CD4-positive, alpha-beta T cell (primary cell): ENCODE results near the gene KLC1. TPM values are rescaled to one million over a fixed set of nuclear protein-coding genes. Genes with fewer than 3 reads are reported as not detected.

ENCODE experiments used
- ATAC-seq: fragments of 200-7000 bp; cut with Tn5 transposase; one replicate; pipeline ENCODE4 v1.10.0; 2022; ENCODE audit warnings: mild to moderate bottlenecking; ENCODE audit not compliant: poor library complexity
- CTCF ChIA-PET: fragments of 350-600 bp; sonication (Branson Sonifier 250); formaldehyde crosslinking; loops from one replicate; lab custom pipeline; 2021; ENCODE audit warnings: antibody characterized with exemption, inconsistent platforms; lab: Charles Lee
- POLR2A ChIA-PET: fragments of 350-600 bp; sonication (Branson Sonifier 250); formaldehyde crosslinking; loops from one replicate; lab custom pipeline; 2021; ENCODE audit warnings: antibody characterized with exemption, inconsistent platforms; lab: Charles Lee
- DNase-seq, 14 experiments: peaks; one replicate each; pipeline ENCODE4 v3.0.0-alpha.2; 2013 to 2020; ENCODE audit warnings: mixed read lengths in 2 of 14
- H3K27ac ChIP-seq, 2 donors: one replicate each; pipeline versions ENCODE4 v1.5.1 to v1.7.0; 2013; ENCODE audit warnings: low read length in 2 of 2, low read depth in 1 of 2, mild to moderate bottlenecking in 1 of 2
- H3K27me3 ChIP-seq, 2 experiments: 1 replicate in 1 of 2; 2 replicates in 1 of 2; pipeline versions ENCODE4 v1.6.1 to v1.7.0; 2013; ENCODE audit warnings: low read length in 2 of 2, control low read depth in 1 of 2, mild to moderate bottlenecking in 1 of 2, moderate library complexity in 1 of 2; ENCODE audit not compliant: insufficient read depth in 2 of 2, control insufficient read depth in 1 of 2
- H3K36me3 ChIP-seq: one replicate; pipeline ENCODE4 v1.6.1; 2013; ENCODE audit warnings: low read length, control low read depth; ENCODE audit not compliant: insufficient read depth
- H3K4me1 ChIP-seq: one replicate; pipeline ENCODE4 v1.6.1; 2013; ENCODE audit warnings: low read length, control low read depth; ENCODE audit not compliant: insufficient read depth
- H3K4me3 ChIP-seq: one replicate; pipeline ENCODE4 v1.5.1; 2013; ENCODE audit warnings: mild to moderate bottlenecking, low read length, moderate library complexity
- H3K9me3 ChIP-seq, 2 experiments: 1 replicate in 1 of 2; 2 replicates in 1 of 2; pipeline versions ENCODE4 v1.6.1 to v1.7.0; 2013; ENCODE audit warnings: low read length in 2 of 2, mild to moderate bottlenecking in 2 of 2, control low read depth in 1 of 2, moderate library complexity in 1 of 2; ENCODE audit not compliant: control insufficient read depth in 1 of 2, insufficient read depth in 1 of 2
- H3K27ac Mint-ChIP-seq: one replicate; pipeline ENCODE4 v1.8.0; 2020; ENCODE audit warnings: mixed read lengths
- H3K27me3 Mint-ChIP-seq: one replicate; pipeline ENCODE4 v1.8.0; 2021; ENCODE audit warnings: mixed read lengths
- H3K36me3 Mint-ChIP-seq: one replicate; pipeline ENCODE4 v1.8.0; 2021; ENCODE audit warnings: low read depth, mixed read lengths
- H3K4me1 Mint-ChIP-seq: one replicate; pipeline ENCODE4 v1.8.0; 2021; ENCODE audit warnings: low read depth, mixed read lengths
- H3K4me3 Mint-ChIP-seq: one replicate; pipeline ENCODE4 v1.8.0; 2020; ENCODE audit warnings: mild to moderate bottlenecking, mixed read lengths
- H3K9me3 Mint-ChIP-seq: one replicate; pipeline ENCODE4 v1.8.0; 2020; ENCODE audit warnings: mixed read lengths
- CTCF ChIP-seq: fragments of 200-600 bp; IDR thresholded peaks from one replicate; pipeline ENCODE4 v1.8.0; 2022; ENCODE audit warnings: antibody characterized with exemption, mild to moderate bottlenecking
- intact Hi-C, 2 experiments: fragments of 100-400 bp; cut with DNase I in 1 of 2; cut with micrococcal nuclease in 1 of 2; formaldehyde crosslinking; loops; one replicate each; pipeline versions ENCODE4 v1.15.1 to v1.9.0; 2023 to 2025; cut with DNase I, micrococcal nuclease
- total RNA-seq, 174 experiments: library from RNA in 2 of 174; stranded (reverse) in 2 of 174; gene quantifications; one replicate each; pipeline ENCODE4 v1.2.3 and lab custom pipeline; 2021 to 2026

KLC1 gene
- total RNA-seq, 2 experiments from 2014 or later, result 111 to 119 TPM

- H3K36me3 Mint-ChIP-seq, result peaks cover 42% of the 10 kb centered on the region
- no peak overlapping the region for H3K4me3 ChIP-seq
- ChIA-PET POLR2A (interaction anchor here (1.1 kb wide), 1 partner anchor 13 kb away, joined by 3 read pairs; the partner anchor contains the start of genes XRCC3 and ZFYVE21), CTCF (no interaction called here)
- peak in 1 of 14 experiments; percentile 14 for DNase-seq
- no peaks in the 10 kb centered on the region for H3K9me3 Mint-ChIP-seq
- no peak for ATAC-seq
- no peaks in the 10 kb centered on the region for H3K27me3 Mint-ChIP-seq
- H3K4me3 Mint-ChIP-seq, result no peak overlapping the region
- H3K9me3 ChIP-seq, result no peaks in the 10 kb centered on the region
- H3K27me3 ChIP-seq, result no peaks in the 10 kb centered on the region
- peaks cover 44% of the 10 kb centered on the region for H3K36me3 ChIP-seq
- H3K27ac Mint-ChIP-seq, result no peak overlapping the region
- TF ChIP-seq CTCF, result no peak
- no peak overlapping the region for H3K27ac ChIP-seq
- H3K4me1 Mint-ChIP-seq, result no peaks in the 10 kb centered on the region
- peaks cover 7% of the 10 kb centered on the region for H3K4me1 ChIP-seq
- intact Hi-C loops, result no loop called here
These were observed 73.8 kb downstream of the KLC1 start for GRCh38 chr14:103702497-103703432.

GRCh38 chr14:103703433-103704385, 74.7 kb downstream of the KLC1 start:
- Mint-ChIP-seq H3K4me3 (no peak overlapping the region), H3K9me3 (no peaks in the 10 kb centered on the region), H3K27me3 (no peaks in the 10 kb centered on the region), H3K27ac (no peak overlapping the region), H3K4me1 (no peaks in the 10 kb centered on the region), H3K36me3 (peaks cover 39% of the 10 kb centered on the region)
- Histone ChIP-seq H3K4me3 (no peak overlapping the region), H3K36me3 (peaks cover 36% of the 10 kb centered on the region), H3K4me1 (peaks cover 2% of the 10 kb centered on the region), H3K27me3 (no peaks in the 10 kb centered on the region), H3K27ac (no peak overlapping the region), H3K9me3 (no peaks in the 10 kb centered on the region)
- CTCF ChIA-PET, result no interaction called here
- DNase-seq (no peak), ATAC-seq (no peak)
- no peak for TF ChIP-seq CTCF
- intact Hi-C loops, result no loop called here
- POLR2A ChIA-PET, result interaction anchor here (1.4 kb wide), 1 partner anchor 12 kb away, joined by 3 read pairs; the partner anchor contains the start of genes XRCC3 and ZFYVE21

GRCh38 chr14:103704708-103705107, 75.7 kb downstream of the KLC1 start:
- H3K4me1 Mint-ChIP-seq, result no peaks in the 10 kb centered on the region
- peaks cover 31% of the 10 kb centered on the region for H3K36me3 ChIP-seq
- ATAC-seq (no peak), DNase-seq (no peak)
- H3K27me3 Mint-ChIP-seq, result no peaks in the 10 kb centered on the region
- H3K4me3 Mint-ChIP-seq, result no peak overlapping the region
- H3K9me3 ChIP-seq, result no peaks in the 10 kb centered on the region
- intact Hi-C loops, result no loop called here
- H3K27me3 ChIP-seq, result no peaks in the 10 kb centered on the region
- no peak overlapping the region for H3K4me3 ChIP-seq
- peaks cover 2% of the 10 kb centered on the region for H3K4me1 ChIP-seq
- no peak overlapping the region for H3K27ac ChIP-seq
- H3K36me3 Mint-ChIP-seq, result peaks cover 36% of the 10 kb centered on the region
- H3K27ac Mint-ChIP-seq, result no peak overlapping the region
- H3K9me3 Mint-ChIP-seq, result no peaks in the 10 kb centered on the region
- TF ChIP-seq CTCF, result no peak
- CTCF ChIA-PET, result interaction anchor here (0.6 kb wide), 1 partner anchor 17 kb away, joined by 4 read pairs; no protein-coding TSS in a partner anchor
- POLR2A ChIA-PET, result interaction anchor here (1.4 kb wide), 1 partner anchor 11 kb away, joined by 3 read pairs; the partner anchor contains the start of genes XRCC3 and ZFYVE21
